K562 (cell line): Measurements from ENCODE around the gene INPP4B. TPM values are rescaled to one million over a fixed set of nuclear protein-coding genes. Genes with fewer than 3 reads are reported as not detected.

Source experiments
- ATAC-seq: fragments of 200-7000 bp; cut with Tn5 transposase; 3 replicates; pipeline ENCODE4 v1.9.1; 2020; ENCODE audit warnings: moderate library complexity
- BruUV-seq: library from RNA; stranded (reverse); fragments of 400-500 nt; replicated peaks from 2 replicates; lab custom pipeline; 2021; lab: Mats Ljungman, UMichigan
- CTCF ChIA-PET: fragments of 300-600 bp; formaldehyde crosslinking; extraction: SDS; loops from one replicate; lab custom pipeline; 2021; ENCODE audit warnings: low intra/inter-chr PET ratio; lab: Yijun Ruan, JAX
- POLR2A ChIA-PET: fragments of 300-600, 350-650 bp; sonication (Branson Sonifier 250); formaldehyde crosslinking; extraction: SDS; loops from one replicate; lab custom pipeline; 2021; ENCODE audit warnings: antibody characterized with exemption, inconsistent platforms; lab: Yijun Ruan, JAX
- DNase-seq, 4 experiments: peaks; one replicate each; pipeline versions ENCODE4 v3.0.0 to v3.0.0-alpha.2; 2011 to 2018; ENCODE audit warnings: low spot score in 3 of 4, mixed read lengths in 3 of 4; ENCODE audit errors: extremely low read depth in 1 of 4
- FAIRE-seq: peaks from 2 replicates; lab custom pipeline; 2011; peaks lifted over from hg19 to GRCh38; lab: Jason Lieb, UNC
- H2AFZ ChIP-seq: 2 replicates; pipeline ENCODE4 v1.6.0; 2011; ENCODE audit warnings: low read depth, low read length, control low read depth, inconsistent platforms
- H3K27ac ChIP-seq: fragments of 200-600 bp; 3 replicates; pipeline ENCODE4 v1.8.0; 2011; ENCODE audit warnings: low read depth, mild to moderate bottlenecking, control low read depth, inconsistent platforms, low read length, moderate library complexity, mixed read lengths; ENCODE audit errors: extremely low read depth
- H3K27me3 ChIP-seq, 2 experiments: fragments of 300-600 bp in 1 of 2; 2 replicates in 1 of 2; 3 replicates in 1 of 2; pipeline versions ENCODE4 v1.6.0 to v1.8.0; 2011; ENCODE audit warnings: inconsistent platforms in 2 of 2, low read length in 2 of 2, mild to moderate bottlenecking in 1 of 2, mixed read lengths in 1 of 2, moderate library complexity in 1 of 2; ENCODE audit not compliant: control insufficient read depth in 2 of 2, insufficient read depth in 2 of 2
- H3K36me3 ChIP-seq: fragments of 300-600 bp; 3 replicates; pipeline ENCODE4 v1.8.0; 2011; ENCODE audit warnings: mild to moderate bottlenecking, low read length, inconsistent platforms; ENCODE audit not compliant: control insufficient read depth, insufficient read depth
- H3K4me1 ChIP-seq, 2 experiments: fragments of 200-600 bp in 1 of 2; replicated peaks in 1 of 2; 2 replicates in 1 of 2; 3 replicates in 1 of 2; pipeline versions ENCODE4 v1.5.1 to v1.8.0; 2011; ENCODE audit warnings: inconsistent platforms in 2 of 2, low read length in 2 of 2, mild to moderate bottlenecking in 1 of 2, mixed read lengths in 1 of 2, moderate library complexity in 1 of 2; ENCODE audit not compliant: control insufficient read depth in 2 of 2, insufficient read depth in 2 of 2
- H3K4me2 ChIP-seq: 2 replicates; pipeline ENCODE4 v1.6.1; 2011; ENCODE audit warnings: low read length, control low read depth, inconsistent platforms, mixed read lengths; ENCODE audit not compliant: insufficient read depth
- H3K4me3 ChIP-seq: fragments of 200-600 bp; sonication (generic), shearing (Covaris generic); 2 replicates; pipeline ENCODE4 v1.5.1; 2016; ENCODE audit warnings: control low read depth, inconsistent platforms
- H3K79me2 ChIP-seq: fragments of 200-600 bp; 3 replicates; pipeline ENCODE4 v1.8.0; 2011; ENCODE audit warnings: low read length, inconsistent platforms; ENCODE audit not compliant: control insufficient read depth, insufficient read depth
- H3K9ac ChIP-seq, 2 experiments: 2 replicates each; pipeline versions ENCODE4 v1.6.0 to v1.6.1; 2011; ENCODE audit warnings: low read depth in 2 of 2, low read length in 2 of 2, control low read depth in 1 of 2, inconsistent platforms in 1 of 2, mild to moderate bottlenecking in 1 of 2, mixed read lengths in 1 of 2; ENCODE audit not compliant: insufficient read depth in 1 of 2
- H3K9me1 ChIP-seq: one replicate; pipeline ENCODE4 v1.6.0; 2011; ENCODE audit warnings: inconsistent platforms, mild to moderate bottlenecking, low read length, moderate library complexity; ENCODE audit not compliant: control insufficient read depth, insufficient read depth
- H3K9me3 ChIP-seq: replicated peaks from 2 replicates; pipeline ENCODE4 v1.5.1; 2011; ENCODE audit warnings: low read depth, low read length, inconsistent platforms; ENCODE audit not compliant: control insufficient read depth, insufficient read depth
- H4K20me1 ChIP-seq: replicated peaks from 2 replicates; pipeline ENCODE4 v1.6.1; 2011; ENCODE audit warnings: low read length, inconsistent platforms, mixed read lengths; ENCODE audit not compliant: control insufficient read depth, insufficient read depth
- CREM ChIP-seq: IDR thresholded peaks from 2 replicates; pipeline ENCODE4 v1.6.1; 2014; ENCODE audit warnings: antibody characterized with exemption, low read depth
- JUND ChIP-seq, 2 experiments: IDR thresholded peaks; 2 replicates in 1 of 2; 3 replicates in 1 of 2; pipeline ENCODE4 v1.6.1; 2011; ENCODE audit warnings: borderline replicate concordance in 2 of 2, low read depth in 2 of 2, low read length in 2 of 2, improper control_type of control experiment in 1 of 2, missing biosample characterization in 1 of 2, missing genetic modification characterization in 1 of 2, missing genetic modification reagents in 1 of 2
- MXI1 ChIP-seq: IDR thresholded peaks from 2 replicates; pipeline ENCODE4 v1.6.1; 2011; ENCODE audit warnings: low read depth, mild to moderate bottlenecking, improper control_type of control experiment, low read length
- POLR2H ChIP-seq: IDR thresholded peaks from 2 replicates; pipeline ENCODE4 v1.6.1; 2016; ENCODE audit warnings: missing genetic modification characterization, low read depth, mild to moderate bottlenecking, control low read depth, missing compliant biosample characterization, moderate library complexity
- RFX1 ChIP-seq: fragments of 450-650 bp; IDR thresholded peaks from 2 replicates; pipeline ENCODE4 v1.6.1; 2016; ENCODE audit warnings: mild to moderate bottlenecking, moderate library complexity
- SMARCE1 ChIP-seq: fragments of 450-650 bp; IDR thresholded peaks from 2 replicates; pipeline ENCODE4 v1.7.1; 2016; ENCODE audit warnings: mild to moderate bottlenecking
- WGBS: fragments of 100-300 bp; shearing (Covaris generic); methylation state at CpG from one replicate; pipeline ENCODE4 v1.1.6; 2016; ENCODE audit warnings: low coverage, mixed read lengths; ENCODE audit not compliant: insufficient coverage; ENCODE audit errors: missing lambda C conversion rate; 5-methylcytosine and 5-hydroxymethylcytosine counted together
- in situ Hi-C: fragments of 300-500 bp; cut with MboI; formaldehyde crosslinking; loops from 4 replicates; pipeline ENCODE4 v1.15.0; 2018; ENCODE audit warnings: inconsistent platforms, mixed read lengths
- intact Hi-C: fragments of 100-400 bp; cut with micrococcal nuclease; formaldehyde crosslinking; loops from 2 replicates; pipeline ENCODE4 v1.14.2; 2022
- polyA plus RNA-seq, 8 experiments: library from polyadenylated mRNA; depleted of rRNA in 4 of 8; stranded (reverse) in 5 of 8; unstranded in 3 of 8; fragments of >200 nt; fragmentation: Nextera tagmentation in 2 of 8; fragmentation: Illumina TruSeq in 1 of 8; extraction: Ambion mirVana in 2 of 8; extraction: Trizol in 1 of 8; gene quantifications; 2 replicates each; pipeline versions ENCODE4 v1.2.1 to v1.2.3, GENCODE V29; 2011 to 2014; ENCODE audit warnings: inconsistent platforms in 1 of 8, missing spikeins in 1 of 8
- total RNA-seq, 7 experiments: library from RNA; depleted of rRNA in 6 of 7; stranded (reverse); fragments of >200 nt in 6 of 7; fragmentation: Illumina TruSeq in 2 of 7; extraction: Trizol in 2 of 7; gene quantifications; 2 replicates each; pipeline versions ENCODE4 v1.2.1 to v1.2.3, GENCODE V29; 2011 to 2021; ENCODE audit warnings: low replicate concordance in 1 of 7
- TF ChIP-seq, protein P1 (sequence below): sonication (generic); formaldehyde crosslinking; IDR thresholded peaks from 2 replicates; pipeline ENCODE4 v1.8.0; 2023; ENCODE audit warnings: mild to moderate bottlenecking, missing genetic modification reagents

INPP4B gene
- total and polyA plus RNA-seq, 9 of the 15 experiments (the other 6 are each of a cell fraction or from before 2014, with no cell fraction given) = 0.04 to 0.11 TPM; not detected in 7

GRCh38 chr4:142473960-142474338 is 372.2 kb downstream of the INPP4B start:
- no peaks in the 10 kb centered on the region for H3K36me3 ChIP-seq
- TF ChIP-seq RFX1 = no peak
- TF ChIP-seq, protein P1, sequence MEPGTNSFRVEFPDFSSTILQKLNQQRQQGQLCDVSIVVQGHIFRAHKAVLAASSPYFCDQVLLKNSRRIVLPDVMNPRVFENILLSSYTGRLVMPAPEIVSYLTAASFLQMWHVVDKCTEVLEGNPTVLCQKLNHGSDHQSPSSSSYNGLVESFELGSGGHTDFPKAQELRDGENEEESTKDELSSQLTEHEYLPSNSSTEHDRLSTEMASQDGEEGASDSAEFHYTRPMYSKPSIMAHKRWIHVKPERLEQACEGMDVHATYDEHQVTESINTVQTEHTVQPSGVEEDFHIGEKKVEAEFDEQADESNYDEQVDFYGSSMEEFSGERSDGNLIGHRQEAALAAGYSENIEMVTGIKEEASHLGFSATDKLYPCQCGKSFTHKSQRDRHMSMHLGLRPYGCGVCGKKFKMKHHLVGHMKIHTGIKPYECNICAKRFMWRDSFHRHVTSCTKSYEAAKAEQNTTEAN = no peak
- no peak for TF ChIP-seq JUND (IDR thresholded peaks at IDR 0.05; ENCODE audit: borderline replicate concordance, low read depth, low read length)
- TF ChIP-seq JUND (tag; IDR thresholded peaks at IDR 0.05; ENCODE audit: borderline replicate concordance, low read depth, low read length) = no peak
- no peak for TF ChIP-seq MXI1
- TF ChIP-seq POLR2H (tag) = no peak
- no peak for TF ChIP-seq SMARCE1
- no peak for TF ChIP-seq CREM
- no peak overlapping the region for H2AFZ ChIP-seq
- 0% methylated on average over 4 of the region's 4 CpGs for WGBS
- no peaks in the 10 kb centered on the region for H3K79me2 ChIP-seq
- H3K4me2 ChIP-seq = no peak overlapping the region
- ATAC-seq (no peak), FAIRE-seq (no peak), DNase-seq (no peak)
- no peaks in the 10 kb centered on the region for H3K27me3 ChIP-seq
- in situ Hi-C loops (no loop called here), intact Hi-C loops (no loop called here)
- BruUV-seq = no TSS peak
- no peak overlapping the region for H3K27ac ChIP-seq
- H3K9me3 ChIP-seq = no peaks in the 10 kb centered on the region
- H4K20me1 ChIP-seq = no peaks in the 10 kb centered on the region
- no peak overlapping the region for H3K4me3 ChIP-seq
- ChIA-PET POLR2A (no interaction called here), CTCF (no interaction called here)
- H3K9me1 ChIP-seq = no peaks in the 10 kb centered on the region
- no peak overlapping the region for H3K9ac ChIP-seq
- no peaks in the 10 kb centered on the region for H3K4me1 ChIP-seq
